Ascending aorta (tissue), 2 donors: ENCODE measurements around the gene PEF1. TPM values are rescaled to one million over a fixed set of nuclear protein-coding genes. Genes with fewer than 3 reads are reported as not detected.
A peak's percentile ranks its signal among the peaks of the same experiment; 100 is the strongest.

Source experiments
- DNase-seq, 2 donors: peaks; one replicate each; pipeline ENCODE4 v3.0.0-alpha.2; 2019; ENCODE audit warnings: low spot score in 2 of 2
- H3K27ac ChIP-seq, 2 donors: fragments of 200-600 bp; sonication (generic); one replicate each; pipeline ENCODE4 v1.5.1; 2016 to 2017; ENCODE audit warnings: mild to moderate bottlenecking in 1 of 2
- H3K27me3 ChIP-seq: fragments of 200-600 bp; sonication (generic); one replicate; pipeline ENCODE4 v1.5.1; 2017
- H3K36me3 ChIP-seq, 2 donors: fragments of 200-600 bp; sonication (generic); one replicate each; pipeline ENCODE4 v1.5.1; 2016
- H3K4me1 ChIP-seq, 2 donors: fragments of 200-600 bp; sonication (generic); one replicate each; pipeline ENCODE4 v1.5.1; 2016 to 2017; ENCODE audit warnings: mild to moderate bottlenecking in 1 of 2
- H3K4me3 ChIP-seq, 2 donors: fragments of 200-600 bp; sonication (generic); one replicate each; pipeline ENCODE4 v1.5.1; 2016 to 2017; ENCODE audit warnings: mild to moderate bottlenecking in 1 of 2
- H3K9me3 ChIP-seq, 2 donors: fragments of 200-600 bp; sonication (generic); one replicate each; pipeline ENCODE4 v1.5.1; 2016
- CTCF ChIP-seq, 3 experiments: fragments of 200-600 bp in 2 of 3; fragments of 450-650 bp in 1 of 3; sonication (generic) in 2 of 3; IDR thresholded peaks; one replicate each; pipeline ENCODE4 v1.5.1; 2016 to 2019; ENCODE audit warnings: antibody characterized with exemption in 3 of 3, mild to moderate bottlenecking in 1 of 3, moderate library complexity in 1 of 3
- intact Hi-C: fragments of 100-400 bp; cut with DNase I; formaldehyde crosslinking; loops from one replicate; pipeline ENCODE4 v1.15.1; 2023
- total RNA-seq: library from RNA; depleted of rRNA; stranded (reverse); fragments of >200 nt; gene quantifications from one replicate; pipeline ENCODE4 v1.1.0, GENCODE V29; 2016

Gene PEF1
- total RNA-seq, 1 donor from 2014 or later = 340 TPM

DNA sequence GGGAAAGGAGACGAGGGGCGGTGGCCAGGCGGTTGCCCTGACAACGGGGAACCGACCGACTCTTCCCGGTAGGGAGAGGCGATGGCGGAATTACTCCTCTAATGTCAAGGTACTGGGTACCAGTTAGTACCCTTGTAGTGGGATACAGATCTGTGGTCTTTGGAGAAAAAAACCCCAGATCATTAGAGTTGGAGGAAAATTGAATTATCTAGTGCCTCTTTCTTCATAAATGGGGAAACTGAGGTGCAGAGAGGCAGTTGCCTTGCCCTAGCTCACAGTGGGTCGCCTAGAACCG is 545 bp upstream of the PEF1 start:
- Histone ChIP-seq H3K9me3 (no peaks in the 10 kb centered on the region), H3K27me3 (no peaks in the 10 kb centered on the region), H3K4me3 (peak overlapping the region; percentile 78 to 85), H3K36me3 (no peaks in the 10 kb centered on the region), H3K27ac (peak overlapping the region; percentile 95 to 97), H3K4me1 (peaks cover 10 to 56% of the 10 kb centered on the region in 2 donors)
- intact Hi-C loops = loop anchor here (2.0 to 5.0 kb wide), 4 partner anchors 56 to 292 kb away; partner anchors contain the start of genes PTP4A2 and TINAGL1
- no peak for DNase-seq
- no peak for TF ChIP-seq CTCF (IDR thresholded peaks at IDR 0.05)

- Histone ChIP-seq H3K36me3 (no peaks in the 10 kb centered on the region), H3K27ac (peak overlapping the region; percentile 95 to 97), H3K27me3 (no peaks in the 10 kb centered on the region), H3K9me3 (no peaks in the 10 kb centered on the region), H3K4me1 (peaks cover 10 to 55% of the 10 kb centered on the region in 2 donors), H3K4me3 (peak overlapping the region; percentile 78 to 85)
- intact Hi-C loops = loop anchor here (1.0 to 2.0 kb wide), 4 partner anchors 17 to 71 kb away; partner anchors contain the start of gene TINAGL1
- DNase-seq = no peak
- no peak for TF ChIP-seq CTCF (IDR thresholded peaks at IDR 0.05)
Observed at GRCh38 chr1:31643976-31644559, 608 bp downstream of the PEF1 start.

DNA sequence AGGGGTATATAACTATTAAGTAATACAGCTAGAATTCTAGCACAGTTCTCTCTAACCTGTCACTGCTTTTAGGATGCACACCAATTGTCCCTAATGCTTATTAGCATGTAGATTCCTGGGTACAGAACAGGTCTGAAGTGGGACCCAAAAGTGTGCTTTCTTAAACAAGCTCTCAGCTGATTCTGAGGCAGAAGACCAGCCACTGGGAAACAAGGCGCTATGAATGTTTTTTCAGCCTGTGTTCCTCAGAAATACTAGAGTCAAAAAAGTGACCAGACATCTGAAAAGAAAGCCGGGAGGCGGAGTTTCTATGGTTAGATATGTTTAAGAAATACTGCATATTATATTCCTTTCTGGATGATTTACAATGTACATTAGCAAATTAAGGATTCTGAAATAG is 1.8 kb downstream of the PEF1 start:
- Histone ChIP-seq H3K36me3 (no peaks in the 10 kb centered on the region), H3K9me3 (no peaks in the 10 kb centered on the region), H3K27ac (no peak overlapping the region), H3K27me3 (no peaks in the 10 kb centered on the region), H3K4me3 (peak overlapping the region in 1 of 2 donors; percentile 78), H3K4me1 (peaks cover 10 to 49% of the 10 kb centered on the region in 2 donors)
- no peak for DNase-seq
- intact Hi-C loops = no loop called here
- TF ChIP-seq CTCF (IDR thresholded peaks at IDR 0.05) = no peak

DNA sequence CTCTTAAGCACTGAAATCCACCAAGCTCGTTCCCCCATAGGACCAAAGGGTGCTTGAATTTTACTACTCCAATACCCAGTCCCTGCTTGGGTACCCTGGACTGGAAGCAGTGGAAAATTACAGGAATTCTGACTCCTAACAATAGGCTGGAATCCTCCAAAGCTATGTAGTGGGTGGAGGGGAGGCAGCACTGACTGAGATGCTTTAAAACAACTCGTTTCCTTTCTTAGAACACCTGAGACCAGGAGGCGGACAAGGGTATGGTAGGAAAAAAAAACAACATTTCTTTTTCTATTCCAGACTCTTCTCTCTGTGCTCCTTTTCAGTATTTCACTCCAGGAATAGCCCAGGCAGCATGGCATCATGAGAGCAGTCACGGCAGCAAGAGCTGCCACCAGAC is 2.3 kb downstream of the PEF1 start:
- intact Hi-C loops = no loop called here
- Histone ChIP-seq H3K4me1 (peaks cover 10 to 44% of the 10 kb centered on the region in 2 donors), H3K9me3 (no peaks in the 10 kb centered on the region)

GRCh38 chr1:31640964-31641363 is 3.7 kb downstream of the PEF1 start:
- Histone ChIP-seq H3K27ac (no peak overlapping the region), H3K36me3 (no peaks in the 10 kb centered on the region), H3K4me3 (no peak overlapping the region), H3K9me3 (no peaks in the 10 kb centered on the region), H3K27me3 (no peaks in the 10 kb centered on the region), H3K4me1 (peaks cover 10 to 39% of the 10 kb centered on the region in 2 donors)
- TF ChIP-seq CTCF (IDR thresholded peaks at IDR 0.05) = no peak
- DNase-seq = no peak
- intact Hi-C loops = no loop called here

More for the DNA sequence above, 2.3 kb downstream of the PEF1 start:
- no peak overlapping the region for H3K4me3 ChIP-seq
- no peak overlapping the region for H3K27ac ChIP-seq
- H3K27me3 ChIP-seq = no peaks in the 10 kb centered on the region
- no peak for TF ChIP-seq CTCF (IDR thresholded peaks at IDR 0.05)
- no peak for DNase-seq
- no peaks in the 10 kb centered on the region for H3K36me3 ChIP-seq

DNA sequence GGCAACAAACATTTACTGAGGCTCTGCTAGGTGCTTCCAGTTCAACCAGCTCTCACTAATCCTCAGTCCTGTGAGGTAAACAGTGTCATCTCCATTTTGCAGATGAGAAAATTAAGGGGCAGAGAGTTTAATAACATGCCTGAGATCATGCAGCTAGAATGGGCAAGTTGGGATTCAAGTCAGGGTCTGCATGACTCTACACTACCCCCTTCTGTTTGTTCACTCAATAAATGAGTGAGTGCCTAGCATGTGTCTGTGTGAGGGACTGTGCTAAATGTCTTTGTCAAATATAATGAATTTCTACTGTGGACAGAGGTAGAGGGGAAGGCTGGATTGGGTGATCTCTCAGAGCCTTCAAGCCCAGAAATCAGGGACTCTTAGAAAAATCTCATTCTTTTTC is 4.5 kb downstream of the PEF1 start:
- no peak overlapping the region for H3K4me3 ChIP-seq
- DNase-seq = no peak
- no peaks in the 10 kb centered on the region for H3K27me3 ChIP-seq
- H3K4me1 ChIP-seq = peaks cover 10 to 39% of the 10 kb centered on the region in 2 donors
- H3K9me3 ChIP-seq = no peaks in the 10 kb centered on the region
- no peak for TF ChIP-seq CTCF (IDR thresholded peaks at IDR 0.05)
- no peak overlapping the region for H3K27ac ChIP-seq
- H3K36me3 ChIP-seq = peaks cover 0 to 2% of the 10 kb centered on the region in 2 donors
- intact Hi-C loops = no loop called here
